Purkinje cell (primary cell): ENCODE measurements around the gene ATP6V0A1. TPM values are rescaled to one million over a fixed set of nuclear protein-coding genes. Genes with fewer than 3 reads are reported as not detected.

ENCODE experiments used
- polyA plus RNA-seq: library from polyadenylated mRNA; unstranded; fragments of >200 nt; fragmentation: Nextera tagmentation; gene quantifications from 2 replicates; pipeline ENCODE4 v1.2.1, GENCODE V29; 2014

Gene ATP6V0A1
- polyA plus RNA-seq: 279 and 330 TPM in 2 replicates

DNA sequence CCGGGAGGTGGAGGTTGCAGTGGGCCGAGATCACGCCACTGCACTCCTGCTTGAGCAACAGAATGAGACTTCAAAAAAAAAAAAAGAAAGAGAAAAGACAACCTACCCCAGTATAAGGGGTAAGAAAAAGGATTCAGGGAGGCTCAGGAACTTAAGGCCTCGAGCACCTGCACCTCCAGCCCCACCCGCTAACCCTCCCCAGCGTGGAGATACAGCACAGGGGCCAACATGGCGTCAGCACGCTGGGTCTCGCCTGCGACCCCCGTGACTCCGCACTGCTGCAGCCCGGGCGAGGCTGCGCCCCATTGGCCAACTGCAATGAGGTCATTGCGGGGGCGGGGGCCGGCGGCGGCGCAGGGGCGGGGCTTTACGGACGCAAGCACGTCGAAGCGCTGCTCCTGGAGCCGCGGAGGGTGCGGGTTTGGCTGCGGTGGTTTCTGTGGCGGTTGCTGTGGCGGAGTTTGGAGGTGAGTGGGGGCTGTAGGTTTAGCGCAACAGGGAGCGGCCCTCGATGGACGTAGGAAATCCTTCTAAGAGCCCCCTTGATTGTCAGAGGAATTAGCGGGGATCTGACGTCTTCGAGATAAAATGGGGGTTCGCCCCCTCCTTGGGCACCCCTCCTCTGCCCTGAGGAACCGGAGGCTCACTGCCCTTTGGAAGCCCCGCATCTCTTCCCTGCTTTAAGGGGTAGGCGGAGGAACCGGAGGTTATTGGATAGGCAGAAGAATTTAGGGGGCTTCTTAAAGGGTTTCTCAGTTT, at the start of gene ATP6V0A1:
ATP6V0A1 (plus strand) TSS at position 382 of the 759 bp plus-strand sequence. CDS start 2,017 bp downstream, outside the sequence.

DNA sequence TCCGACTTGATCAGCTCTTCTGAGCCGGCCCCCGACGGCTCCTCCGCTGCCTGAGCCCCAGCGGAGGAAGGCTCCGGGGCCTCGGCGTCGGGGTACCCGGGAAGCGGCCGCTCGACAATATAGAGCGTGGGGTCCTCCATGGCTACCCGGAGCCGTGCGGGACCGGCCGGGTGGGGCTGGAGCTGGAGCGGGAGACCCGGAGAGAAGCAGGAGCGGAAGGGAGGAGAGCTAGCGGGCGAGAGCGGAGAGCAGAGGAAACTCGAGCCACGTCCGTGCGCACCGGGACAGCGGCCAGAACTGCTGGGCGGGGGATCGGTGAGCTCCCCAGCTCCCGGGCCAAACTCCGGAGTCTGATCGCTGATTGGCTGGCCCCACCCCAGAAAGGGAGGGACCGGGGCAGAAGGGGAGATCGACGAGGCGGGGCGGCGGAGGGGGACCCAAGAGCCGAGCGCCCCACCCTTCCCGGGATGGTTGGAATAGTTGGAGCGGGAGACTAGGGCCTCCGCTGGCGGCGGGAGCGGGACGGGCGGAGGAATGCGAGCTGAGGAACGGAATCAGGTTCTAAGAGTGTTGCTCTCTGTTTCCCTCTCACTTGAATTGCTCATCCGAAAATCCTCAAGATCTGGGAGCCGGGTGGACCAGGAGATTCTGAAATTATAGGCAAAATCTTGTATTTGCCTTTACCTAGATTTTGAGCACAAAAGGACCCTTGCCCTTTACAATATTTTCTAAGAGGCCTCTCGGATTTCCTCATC, 35.5 kb upstream of the ATP6V0A1 start, which contains the start of gene CAVIN1:
CAVIN1 (minus strand) TSS at position 299 of the 755 bp plus-strand sequence; CDS start at position 140, 159 bp downstream.

DNA sequence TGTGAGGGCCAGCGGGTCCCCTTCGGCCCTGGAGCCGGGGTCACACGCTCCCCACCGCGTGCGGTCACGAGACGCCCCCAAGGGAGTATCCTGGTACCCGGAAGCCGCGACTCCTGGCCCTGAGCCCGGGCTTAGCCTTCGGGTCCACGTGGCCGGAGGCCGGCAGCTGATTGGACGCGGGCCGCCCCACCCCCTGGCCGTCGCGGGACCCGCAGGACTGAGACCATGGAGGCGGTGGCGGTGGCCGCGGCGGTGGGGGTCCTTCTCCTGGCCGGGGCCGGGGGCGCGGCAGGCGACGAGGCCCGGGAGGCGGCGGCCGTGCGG, 77.3 kb downstream of the ATP6V0A1 start, which contains the start of gene NAGLU:
NAGLU (plus strand) TSS at position 194 of the 324 bp plus-strand sequence; CDS start at position 226, 32 bp downstream.

DNA sequence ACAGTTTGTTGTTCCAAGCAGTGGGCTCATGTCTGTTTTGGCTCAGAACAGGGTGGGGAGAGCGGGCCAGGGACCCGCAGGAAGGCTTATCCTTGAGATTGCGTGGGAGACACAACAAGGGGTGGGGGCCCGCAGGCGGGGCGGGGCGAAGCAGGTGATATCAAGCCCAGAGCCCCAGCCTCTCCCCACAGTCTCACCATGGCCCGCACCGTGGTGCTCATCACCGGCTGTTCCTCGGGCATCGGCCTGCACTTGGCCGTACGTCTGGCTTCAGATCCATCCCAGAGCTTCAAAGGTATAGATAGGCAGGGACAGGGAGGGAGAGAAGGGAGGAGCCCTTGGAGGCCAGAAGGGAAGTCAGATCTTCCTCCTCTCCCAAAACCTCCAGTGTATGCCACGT, 94.1 kb downstream of the ATP6V0A1 start, which contains the start of gene HSD17B1:
HSD17B1 (plus strand) TSS at position 188 of the 400 bp plus-strand sequence; CDS start at position 199, 11 bp downstream.

DNA sequence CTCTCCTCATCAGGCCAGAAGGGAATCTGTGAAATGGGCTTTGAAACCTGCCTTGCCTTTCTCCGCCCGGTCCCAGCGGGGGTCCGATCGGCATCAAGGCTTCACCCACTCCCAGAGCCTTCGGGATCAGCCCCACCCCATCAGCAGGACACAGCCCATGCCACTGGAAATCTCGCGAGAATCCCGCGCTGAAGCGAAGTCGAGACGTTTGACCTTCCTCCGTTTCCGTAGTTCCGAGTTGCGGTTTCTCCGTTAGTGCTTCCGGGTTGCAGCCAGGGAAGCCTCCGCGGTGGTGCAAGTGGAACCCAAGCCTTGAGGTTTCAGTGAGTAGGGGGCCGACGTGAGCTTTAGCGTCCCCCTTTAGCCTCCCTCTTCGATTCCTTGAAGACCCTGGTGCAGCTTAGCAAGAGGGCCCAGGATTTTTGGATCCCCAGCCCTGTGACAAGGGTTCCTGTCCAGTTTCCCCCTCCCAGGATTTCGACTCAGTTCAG, 103.3 kb downstream of the ATP6V0A1 start, which contains the start of gene COASY:
COASY (plus strand) TSS at position 252 of the 491 bp plus-strand sequence. CDS start 475 bp downstream, outside the sequence.

DNA sequence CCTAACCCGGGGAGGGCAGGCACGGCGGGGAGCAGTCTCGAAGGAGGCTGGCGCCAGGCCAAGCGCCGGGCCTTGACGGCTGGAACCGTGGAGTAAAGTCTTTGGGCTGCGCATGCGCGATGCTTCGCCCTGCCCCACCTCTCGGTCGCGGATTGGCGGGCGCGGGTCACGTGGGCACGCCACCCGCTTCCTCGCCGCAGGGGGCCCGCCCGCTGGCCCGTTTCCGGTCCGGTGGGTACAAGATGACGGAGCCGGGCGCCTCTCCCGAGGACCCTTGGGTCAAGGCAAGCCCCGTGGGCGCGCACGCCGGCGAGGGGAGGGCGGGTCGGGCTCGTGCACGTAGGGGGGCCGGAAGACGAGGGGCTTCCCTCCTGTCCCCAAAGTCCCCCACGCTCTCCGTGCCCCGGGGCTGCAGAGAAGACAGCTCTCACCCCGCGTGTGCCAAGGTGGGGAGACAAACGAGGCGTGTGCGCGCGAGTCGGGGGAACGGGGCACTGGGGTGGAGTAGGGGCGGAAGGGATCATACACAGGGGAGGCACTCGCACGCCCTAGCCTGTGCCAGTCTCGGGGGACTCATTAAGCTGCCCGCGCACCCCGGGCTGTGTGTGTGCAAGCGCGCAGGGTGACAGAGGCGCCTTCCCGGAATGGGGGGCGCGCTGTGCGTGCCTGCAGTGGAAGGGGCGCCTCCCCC, 108.3 kb downstream of the ATP6V0A1 start, which contains the start of gene MLX:
MLX (plus strand) TSS at position 218 of the 691 bp plus-strand sequence; CDS start at position 243, 25 bp downstream.

Other genes starting within 250 kb of the ATP6V0A1 start
- 0.52 and 2.0 TPM in 2 replicates for gene STAT5B, start 182.5 kb upstream of the ATP6V0A1 start, polyA plus RNA-seq
- gene STAT5A, start 170.4 kb upstream of the ATP6V0A1 start, polyA plus RNA-seq: not detected in 2 replicates
- 9.3 and 9.4 TPM in 2 replicates for gene STAT3, start 70.4 kb upstream of the ATP6V0A1 start, polyA plus RNA-seq
- gene CAVIN1, start 35.6 kb upstream of the ATP6V0A1 start, polyA plus RNA-seq: 0.17 and 0.29 TPM in 2 replicates
- gene NAGLU, start 77.4 kb downstream of the ATP6V0A1 start, polyA plus RNA-seq: 0.69 TPM in 1 of 2 replicates, not detected in the other
- 0.32 and 0.83 TPM in 2 replicates for gene HSD17B1, start 94.0 kb downstream of the ATP6V0A1 start, polyA plus RNA-seq
- gene COASY, start 103.3 kb downstream of the ATP6V0A1 start, polyA plus RNA-seq: 11.2 and 11.7 TPM in 2 replicates
- 28.0 and 29.9 TPM in 2 replicates for gene MLX, start 108.2 kb downstream of the ATP6V0A1 start, polyA plus RNA-seq
- 6.4 TPM in 1 of 2 replicates, not detected in the other for gene PSMC3IP, start 118.9 kb downstream of the ATP6V0A1 start, polyA plus RNA-seq
- 3.6 and 4.2 TPM in 2 replicates for gene RETREG3, start 150.5 kb downstream of the ATP6V0A1 start, polyA plus RNA-seq
- 24.6 and 29.5 TPM in 2 replicates for gene TUBG1, start 150.8 kb downstream of the ATP6V0A1 start, polyA plus RNA-seq
- 15.4 and 23.9 TPM in 2 replicates for gene TUBG2, start 200.4 kb downstream of the ATP6V0A1 start, polyA plus RNA-seq
- 0.40 TPM in 1 of 2 replicates, not detected in the other for gene PLEKHH3, start 218.1 kb downstream of the ATP6V0A1 start, polyA plus RNA-seq
- gene CCR10, start 223.0 kb downstream of the ATP6V0A1 start, polyA plus RNA-seq: 0.48 TPM in 1 of 2 replicates, not detected in the other
- 6.8 and 11.4 TPM in 2 replicates for gene CNTNAP1, start 223.7 kb downstream of the ATP6V0A1 start, polyA plus RNA-seq